HUES6 (cell line): ENCODE measurements around the gene PROS1.

Experiments
- H3K27ac ChIP-seq: 2 replicates; pipeline ENCODE4 v1.7.0; 2013; ENCODE audit warnings: low read depth, mild to moderate bottlenecking, low read length, inconsistent platforms
- H3K27me3 ChIP-seq: 2 replicates; pipeline ENCODE4 v1.6.1; 2013; ENCODE audit warnings: low read length; ENCODE audit not compliant: control insufficient read depth, insufficient read depth
- H3K36me3 ChIP-seq: 2 replicates; pipeline ENCODE4 v1.6.1; 2013; ENCODE audit warnings: low read length; ENCODE audit not compliant: control insufficient read depth, insufficient read depth
- H3K4me1 ChIP-seq: 2 replicates; pipeline ENCODE4 v1.6.1; 2013; ENCODE audit warnings: low read length; ENCODE audit not compliant: control insufficient read depth, insufficient read depth
- H3K4me3 ChIP-seq: 2 replicates; pipeline ENCODE4 v1.5.1; 2013; ENCODE audit warnings: low read depth, low read length
- H3K9ac ChIP-seq: one replicate; pipeline ENCODE4 v1.6.1; 2013; ENCODE audit warnings: mild to moderate bottlenecking, low read length
- H3K9me3 ChIP-seq: 2 replicates; pipeline ENCODE4 v1.6.1; 2013; ENCODE audit warnings: low read depth, low read length; ENCODE audit not compliant: control insufficient read depth, insufficient read depth

PROS1 gene

GRCh38 chr3:94001191-94001590, 27.5 kb upstream of the PROS1 start:
- Histone ChIP-seq H3K4me1 (no peaks in the 10 kb centered on the region), H3K36me3 (peaks cover 4% of the 10 kb centered on the region; the same call in 1 of the 2 replicates), H3K27ac (no peak overlapping the region), H3K27me3 (no peaks in the 10 kb centered on the region), H3K9ac (no peak overlapping the region), H3K4me3 (no peak overlapping the region), H3K9me3 (no peaks in the 10 kb centered on the region; the same call in 1 of the 2 replicates)

GRCh38 chr3:93994056-93994455, 20.4 kb upstream of the PROS1 start:
- H3K27me3 ChIP-seq, result no peaks in the 10 kb centered on the region
- peaks cover 4% of the 10 kb centered on the region; the same call in 1 of the 2 replicates for H3K36me3 ChIP-seq

DNA sequence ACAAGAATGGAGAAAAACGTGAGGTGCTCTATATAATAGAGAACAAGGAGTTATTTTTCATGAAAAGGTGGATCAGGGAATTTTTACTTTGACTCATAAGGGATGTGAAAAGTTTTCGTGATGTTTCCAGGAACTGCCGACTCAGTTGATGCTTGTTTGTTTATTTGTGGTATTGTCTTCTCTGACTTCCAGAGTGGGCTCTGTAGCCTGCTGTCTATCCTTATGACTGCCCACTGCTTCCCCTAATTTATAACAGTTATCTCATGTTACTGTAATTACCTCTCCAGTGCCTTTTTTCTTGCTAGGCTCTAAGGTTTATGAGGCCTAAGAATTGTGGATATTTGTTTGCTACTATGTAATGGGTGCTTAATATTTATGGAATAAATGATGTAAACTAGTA, 18.5 kb upstream of the PROS1 start:
- peaks cover 4% of the 10 kb centered on the region; the same call in 1 of the 2 replicates for H3K36me3 ChIP-seq
- no peaks in the 10 kb centered on the region; the same call in 1 of the 2 replicates for H3K9me3 ChIP-seq
- peaks cover 3% of the 10 kb centered on the region; the same call in 1 of the 2 replicates for H3K4me1 ChIP-seq
- H3K27me3 ChIP-seq, result no peaks in the 10 kb centered on the region
- H3K4me3 ChIP-seq, result no peak overlapping the region
- no peak overlapping the region for H3K9ac ChIP-seq
- H3K27ac ChIP-seq, result no peak overlapping the region

More at GRCh38 chr3:93994056-93994455, 20.4 kb upstream of the PROS1 start:
- Histone ChIP-seq H3K9me3 (no peaks in the 10 kb centered on the region; the same call in 1 of the 2 replicates), H3K27ac (no peak overlapping the region), H3K9ac (no peak overlapping the region), H3K4me3 (no peak overlapping the region), H3K4me1 (peaks cover 3% of the 10 kb centered on the region; the same call in 1 of the 2 replicates)

- no peak overlapping the region for H3K9ac ChIP-seq
- no peak overlapping the region for H3K4me3 ChIP-seq
- H3K9me3 ChIP-seq, result no peaks in the 10 kb centered on the region
- peaks cover 2% of the 10 kb centered on the region; the same call in 1 of the 2 replicates for H3K36me3 ChIP-seq
- H3K4me1 ChIP-seq, result peaks cover 3% of the 10 kb centered on the region; the same call in 1 of the 2 replicates
- H3K27ac ChIP-seq, result no peak overlapping the region
- H3K27me3 ChIP-seq, result no peaks in the 10 kb centered on the region
Observed at GRCh38 chr3:93991631-93992030, 17.9 kb upstream of the PROS1 start.

DNA sequence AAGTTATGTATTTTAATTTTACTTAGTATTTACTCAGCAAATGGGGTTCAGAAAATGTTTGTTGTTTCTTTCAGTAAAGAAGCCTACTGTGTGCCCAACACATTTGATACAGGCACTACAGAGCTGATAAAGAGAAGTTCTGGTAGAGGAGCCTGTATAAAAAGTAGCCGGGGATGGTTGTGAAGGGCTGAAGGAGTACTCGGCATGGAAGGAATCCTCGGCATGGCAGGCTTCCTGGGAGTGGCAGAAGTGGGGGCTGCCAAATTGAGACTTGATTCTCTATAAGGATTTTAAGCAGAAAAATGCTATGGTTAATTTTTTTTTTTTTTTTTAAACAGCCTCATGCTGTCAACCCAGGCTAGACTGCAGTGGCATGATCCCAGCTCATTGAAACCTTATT, 15.5 kb upstream of the PROS1 start:
- H3K4me1 ChIP-seq, result peaks cover 3% of the 10 kb centered on the region; the same call in 1 of the 2 replicates
- H3K9me3 ChIP-seq, result no peaks in the 10 kb centered on the region
- H3K27ac ChIP-seq, result no peak overlapping the region
- H3K27me3 ChIP-seq, result no peaks in the 10 kb centered on the region
- no peak overlapping the region for H3K4me3 ChIP-seq
- no peak overlapping the region for H3K9ac ChIP-seq
- H3K36me3 ChIP-seq, result no peaks in the 10 kb centered on the region

DNA sequence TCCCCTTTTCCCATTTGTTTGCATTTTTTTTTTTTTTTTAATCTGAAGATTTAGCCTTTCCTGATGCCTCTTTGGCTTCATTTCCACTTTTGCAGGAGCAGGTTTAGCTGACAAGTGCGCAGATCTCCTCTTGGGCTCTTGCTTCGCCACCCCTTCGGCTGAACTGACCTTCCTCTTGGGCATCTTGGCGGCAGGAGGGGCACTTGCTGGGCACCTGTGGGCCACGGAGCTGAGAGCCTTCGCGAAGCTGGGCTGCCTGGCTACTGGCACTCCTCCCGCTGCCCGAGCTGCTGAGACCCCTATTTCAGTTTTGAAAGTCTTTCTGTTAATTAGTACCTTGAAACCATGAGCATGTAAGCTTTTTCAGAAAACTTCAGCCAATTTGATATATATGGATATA, 15.1 kb upstream of the PROS1 start:
- Histone ChIP-seq H3K9me3 (no peaks in the 10 kb centered on the region), H3K4me1 (no peaks in the 10 kb centered on the region), H3K27me3 (no peaks in the 10 kb centered on the region), H3K9ac (no peak overlapping the region), H3K4me3 (no peak overlapping the region), H3K36me3 (no peaks in the 10 kb centered on the region), H3K27ac (no peak overlapping the region)

GRCh38 chr3:93988283-93988682, 14.6 kb upstream of the PROS1 start:
- H3K9me3 ChIP-seq, result no peaks in the 10 kb centered on the region
- no peak overlapping the region for H3K4me3 ChIP-seq
- no peak overlapping the region for H3K9ac ChIP-seq

DNA sequence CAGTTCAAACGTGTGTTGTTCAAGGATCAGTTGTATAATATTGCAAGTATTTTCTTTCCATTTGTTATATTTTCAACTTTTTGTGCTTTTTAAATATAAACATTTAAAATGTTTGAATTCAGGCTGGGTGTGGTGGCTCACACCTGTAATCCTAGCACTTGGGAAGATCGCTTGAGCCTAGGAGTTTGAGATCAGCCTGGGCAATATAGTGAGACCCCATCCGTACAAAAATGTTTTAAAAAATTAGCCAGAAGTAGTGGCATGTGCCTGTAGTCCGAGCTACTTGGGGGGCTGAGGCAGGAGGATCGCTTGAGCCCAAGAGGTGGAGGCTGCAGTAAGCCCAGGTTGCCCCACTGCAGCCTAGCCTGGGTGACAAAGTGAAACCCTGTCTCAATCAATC, 10.9 kb upstream of the PROS1 start:
- H3K4me3 ChIP-seq, result no peak overlapping the region
- H3K9ac ChIP-seq, result no peak overlapping the region
- H3K4me1 ChIP-seq, result peaks cover under 1% of the 10 kb centered on the region; the same call in 1 of the 2 replicates
- no peaks in the 10 kb centered on the region for H3K9me3 ChIP-seq
- H3K27ac ChIP-seq, result no peak overlapping the region
- no peaks in the 10 kb centered on the region for H3K36me3 ChIP-seq
- no peaks in the 10 kb centered on the region for H3K27me3 ChIP-seq

More at GRCh38 chr3:93988283-93988682, 14.6 kb upstream of the PROS1 start:
- H3K27me3 ChIP-seq, result no peaks in the 10 kb centered on the region
- H3K4me1 ChIP-seq, result no peaks in the 10 kb centered on the region
- H3K27ac ChIP-seq, result no peak overlapping the region
- H3K36me3 ChIP-seq, result no peaks in the 10 kb centered on the region

GRCh38 chr3:93983408-93983807, 9.7 kb upstream of the PROS1 start:
- H3K27me3 ChIP-seq, result no peaks in the 10 kb centered on the region
- H3K9ac ChIP-seq, result no peak overlapping the region
- no peaks in the 10 kb centered on the region for H3K36me3 ChIP-seq
- no peak overlapping the region for H3K27ac ChIP-seq
- no peak overlapping the region for H3K4me3 ChIP-seq
- peaks cover 4% of the 10 kb centered on the region; the same call in 1 of the 2 replicates for H3K4me1 ChIP-seq
- H3K9me3 ChIP-seq, result no peaks in the 10 kb centered on the region

- Histone ChIP-seq H3K9ac (no peak overlapping the region), H3K4me1 (peaks cover 4% of the 10 kb centered on the region; the same call in 1 of the 2 replicates), H3K9me3 (no peaks in the 10 kb centered on the region), H3K36me3 (no peaks in the 10 kb centered on the region), H3K27me3 (no peaks in the 10 kb centered on the region), H3K4me3 (peak overlapping the region; percentile 65; the same call in 1 of the 2 replicates), H3K27ac (no peak overlapping the region)
Observed at GRCh38 chr3:93981649-93982048, 8.0 kb upstream of the PROS1 start.

- peaks cover 4% of the 10 kb centered on the region; the same call in 1 of the 2 replicates for H3K4me1 ChIP-seq
- H3K27me3 ChIP-seq, result no peaks in the 10 kb centered on the region
- peak within 1 kb of the TSS; percentile 21; the same call in 1 of the 2 replicates for H3K27ac ChIP-seq
- H3K4me3 ChIP-seq, result peak within 1 kb of the TSS; percentile 65
- H3K9ac ChIP-seq, result peak within 1 kb of the TSS; percentile 66
- no peaks in the 10 kb centered on the region for H3K36me3 ChIP-seq
- no peaks in the 10 kb centered on the region for H3K9me3 ChIP-seq
Observed at GRCh38 chr3:93979850-93980676, 6.4 kb upstream of the PROS1 start, which contains the start of gene ARL13B. Gene ARL13B (plus strand): TSS chr3:93980155. CDS start chr3:93980424, 269 bp downstream.
